Measurements from ENCODE around the gene BACE2. TPM values are rescaled to one million over a fixed set of nuclear protein-coding genes. Genes with fewer than 3 reads are reported as not detected.
"Not testable (repeated sequence)": the region's sequence is repeated elsewhere in the genome, so short reads cannot be mapped to it uniquely, and the experiment has no call there.

The BACE2 gene
- total RNA-seq, 2 donors from 2014 or later = 9.1 to 16.7 TPM

DNA sequence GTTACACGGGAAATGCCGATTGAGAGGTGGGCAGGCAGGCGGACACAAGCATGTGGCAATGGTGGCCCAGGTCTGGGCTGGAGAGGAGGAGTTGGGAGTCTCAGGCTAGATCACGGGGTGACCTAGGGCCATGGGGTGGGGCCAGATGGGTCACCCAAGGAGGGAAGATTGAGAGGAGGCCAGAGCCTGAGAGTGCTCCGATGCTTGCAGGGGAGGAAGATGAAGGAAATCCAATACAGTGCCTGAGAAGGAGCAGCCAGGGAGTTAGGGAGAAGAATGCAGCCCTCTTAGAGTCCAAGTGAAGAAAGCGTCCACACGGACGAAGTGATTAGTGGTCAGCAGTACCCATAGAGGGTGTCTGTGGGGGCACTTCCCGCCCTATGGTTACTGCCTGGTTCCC is 87.2 kb downstream of the BACE2 start:
- no peaks in the 10 kb centered on the region for H3K36me3 ChIP-seq (ENCODE audit: control insufficient read depth, insufficient read depth, low read length)
- TF ChIP-seq CTCF (conservative IDR thresholded peaks at IDR 0.05) = no peak
- Mint-ChIP-seq H3K4me1 (no peaks in the 10 kb centered on the region), H3K4me3 (no peak overlapping the region), H3K27me3 (ENCODE audit: insufficient read depth) (no peaks in the 10 kb centered on the region), H3K27ac (no peak overlapping the region), H3K9me3 (peaks cover 33% of the 10 kb centered on the region), H3K36me3 (ENCODE audit: low read depth) (peaks cover 54% of the 10 kb centered on the region)
- H3K27me3 ChIP-seq (ENCODE audit: control insufficient read depth, insufficient read depth, low read length, poor library complexity, severe bottlenecking) = no peaks in the 10 kb centered on the region
- DNase-seq = no peak
- H3K9ac ChIP-seq (ENCODE audit: extremely low read depth, low read length, poor library complexity, severe bottlenecking) = no peak overlapping the region
- H3K9me3 ChIP-seq (ENCODE audit: control insufficient read depth, low read length) = peaks cover 6% of the 10 kb centered on the region
- no peak overlapping the region for H3K27ac ChIP-seq (ENCODE audit: low read depth, low read length)
- H3K4me1 ChIP-seq (ENCODE audit: control insufficient read depth, insufficient read depth, low read length) = no peaks in the 10 kb centered on the region
- H3K4me3 ChIP-seq (ENCODE audit: low read length) = no peak overlapping the region
- 88 to 98% methylated on average over 4 to 9 of the region's 9 CpGs for WGBS, 2 experiments (ENCODE audit: insufficient coverage in 1 of 2, insufficient read length in 1 of 2)

DNA sequence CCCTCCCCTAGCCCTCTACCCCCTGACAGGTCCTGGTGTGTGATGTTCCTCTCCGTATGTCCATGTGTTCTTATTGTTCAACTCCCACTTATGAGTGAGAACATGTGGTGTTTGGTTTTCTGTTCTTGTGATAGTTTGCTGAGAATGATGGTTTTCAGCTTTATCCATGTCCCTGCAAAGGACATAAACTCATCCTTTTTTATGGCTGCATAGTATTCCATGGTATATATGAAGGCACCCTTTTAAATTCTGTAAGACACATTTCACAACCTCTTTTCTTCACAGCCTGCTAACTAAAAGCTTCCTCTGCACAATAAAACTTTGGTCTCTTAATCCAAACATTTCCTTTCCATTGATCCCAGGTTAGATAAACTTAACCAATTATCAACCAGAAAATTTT is 88.3 kb downstream of the BACE2 start:
- not testable (repeated sequence) for DNase-seq; H3K9ac ChIP-seq (ENCODE audit: extremely low read depth, low read length, poor library complexity, severe bottlenecking); H3K4me1 ChIP-seq (ENCODE audit: control insufficient read depth, insufficient read depth, low read length); H3K27me3 ChIP-seq (ENCODE audit: control insufficient read depth, insufficient read depth, low read length, poor library complexity, severe bottlenecking); H3K27ac ChIP-seq (ENCODE audit: low read depth, low read length); H3K36me3 ChIP-seq (ENCODE audit: control insufficient read depth, insufficient read depth, low read length); H3K4me3 ChIP-seq (ENCODE audit: low read length); H3K4me3 Mint-ChIP-seq; H3K27me3 Mint-ChIP-seq (ENCODE audit: insufficient read depth); H3K4me1 Mint-ChIP-seq; H3K27ac Mint-ChIP-seq; H3K9me3 ChIP-seq (ENCODE audit: control insufficient read depth, low read length)
- Mint-ChIP-seq H3K36me3 (ENCODE audit: low read depth) (peaks cover 49% of the 10 kb centered on the region), H3K9me3 (peaks cover 33% of the 10 kb centered on the region)
- WGBS, 2 experiments (ENCODE audit: insufficient coverage in 1 of 2, insufficient read length in 1 of 2) = no CpG with 5 or more reads among the region's 1 CpG

DNA sequence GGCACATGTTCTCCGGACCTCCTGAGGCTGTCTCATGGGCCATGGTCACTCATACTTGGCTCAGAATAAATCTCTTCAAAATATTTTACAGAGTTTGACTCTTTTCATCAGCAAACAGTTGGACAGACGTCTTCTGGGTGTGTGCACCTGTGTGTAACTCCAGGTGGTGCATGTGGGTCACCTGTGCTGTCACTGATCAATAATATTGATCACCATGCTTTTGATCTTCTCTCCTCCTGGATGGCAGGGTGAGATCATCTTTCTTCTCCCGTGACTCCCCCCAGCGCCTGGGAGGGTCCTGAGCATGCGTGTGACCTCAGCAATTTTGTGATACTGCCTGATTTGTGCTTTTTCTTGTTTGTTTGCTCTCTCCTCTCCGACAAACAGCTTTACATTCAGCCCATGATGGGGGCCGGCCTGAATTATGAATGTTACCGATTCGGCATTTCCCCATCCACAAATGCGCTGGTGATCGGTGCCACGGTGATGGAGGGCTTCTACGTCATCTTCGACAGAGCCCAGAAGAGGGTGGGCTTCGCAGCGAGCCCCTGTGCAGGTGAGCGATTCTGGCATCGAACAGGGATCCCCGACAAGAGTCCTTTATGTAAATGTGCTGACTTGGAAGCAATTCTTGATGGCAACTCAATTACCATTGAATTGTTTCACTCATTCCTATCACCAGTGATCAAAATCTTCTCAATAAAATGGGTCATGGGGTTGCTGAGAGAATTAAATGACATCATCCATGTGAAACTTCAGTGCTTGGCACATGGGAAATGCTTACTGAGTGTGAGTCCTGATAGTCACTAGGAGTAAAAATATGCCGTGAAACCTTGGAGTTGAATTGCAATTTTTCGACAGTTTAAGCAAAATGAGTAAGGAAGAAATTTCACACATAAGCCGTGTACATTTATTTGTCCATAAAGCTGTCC is 89.1 kb downstream of the BACE2 start:
- Histone ChIP-seq H3K27me3 (ENCODE audit: control insufficient read depth, insufficient read depth, low read length, poor library complexity, severe bottlenecking) (no peaks in the 10 kb centered on the region), H3K36me3 (ENCODE audit: control insufficient read depth, insufficient read depth, low read length) (no peaks in the 10 kb centered on the region), H3K4me1 (ENCODE audit: control insufficient read depth, insufficient read depth, low read length) (no peaks in the 10 kb centered on the region), H3K27ac (ENCODE audit: low read depth, low read length) (no peak overlapping the region), H3K9ac (ENCODE audit: extremely low read depth, low read length, poor library complexity, severe bottlenecking) (no peak overlapping the region), H3K4me3 (ENCODE audit: low read length) (no peak overlapping the region), H3K9me3 (ENCODE audit: control insufficient read depth, low read length) (peaks cover 6% of the 10 kb centered on the region)
- DNase-seq = no peak
- 93% methylated on average over 15 to 22 of the region's 22 CpGs for WGBS, 2 experiments (ENCODE audit: insufficient coverage in 1 of 2, insufficient read length in 1 of 2)
- H3K9me3 Mint-ChIP-seq = peaks cover 33% of the 10 kb centered on the region
- H3K36me3 Mint-ChIP-seq (ENCODE audit: low read depth) = peaks cover 43% of the 10 kb centered on the region
- TF ChIP-seq CTCF (conservative IDR thresholded peaks at IDR 0.05) = no peak
- H3K27ac Mint-ChIP-seq = no peak overlapping the region
- no peaks in the 10 kb centered on the region for H3K4me1 Mint-ChIP-seq
- H3K4me3 Mint-ChIP-seq = no peak overlapping the region
- no peaks in the 10 kb centered on the region for H3K27me3 Mint-ChIP-seq (ENCODE audit: insufficient read depth)

All from endodermal cell (in vitro differentiated cells).